ENCODE data around the gene SOCS3.
A peak's percentile ranks its signal among the peaks of the same experiment; 100 is the strongest.

DNA sequence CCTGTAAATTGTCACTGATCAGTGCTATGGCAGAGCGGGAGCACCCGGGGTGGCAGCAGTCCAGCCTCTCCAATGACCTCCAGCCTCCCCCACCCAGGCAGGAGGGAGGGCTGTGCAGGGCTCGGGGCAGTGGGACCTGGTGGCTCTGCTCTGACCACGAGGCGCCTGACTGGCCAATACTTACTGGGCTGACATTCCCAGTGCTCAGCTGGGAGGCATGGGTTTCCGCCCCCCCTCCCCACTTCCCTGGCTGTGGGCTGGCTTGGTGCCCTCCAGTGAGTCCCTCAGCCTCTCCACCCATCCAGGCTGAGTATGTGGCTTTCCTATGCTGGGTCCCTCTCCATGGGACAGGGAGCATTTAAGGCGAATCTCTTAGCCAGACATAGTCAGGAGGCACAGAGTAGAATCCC lies 2.7 kb downstream of the SOCS3 start:
- TF ChIP-seq, protein P1, sequence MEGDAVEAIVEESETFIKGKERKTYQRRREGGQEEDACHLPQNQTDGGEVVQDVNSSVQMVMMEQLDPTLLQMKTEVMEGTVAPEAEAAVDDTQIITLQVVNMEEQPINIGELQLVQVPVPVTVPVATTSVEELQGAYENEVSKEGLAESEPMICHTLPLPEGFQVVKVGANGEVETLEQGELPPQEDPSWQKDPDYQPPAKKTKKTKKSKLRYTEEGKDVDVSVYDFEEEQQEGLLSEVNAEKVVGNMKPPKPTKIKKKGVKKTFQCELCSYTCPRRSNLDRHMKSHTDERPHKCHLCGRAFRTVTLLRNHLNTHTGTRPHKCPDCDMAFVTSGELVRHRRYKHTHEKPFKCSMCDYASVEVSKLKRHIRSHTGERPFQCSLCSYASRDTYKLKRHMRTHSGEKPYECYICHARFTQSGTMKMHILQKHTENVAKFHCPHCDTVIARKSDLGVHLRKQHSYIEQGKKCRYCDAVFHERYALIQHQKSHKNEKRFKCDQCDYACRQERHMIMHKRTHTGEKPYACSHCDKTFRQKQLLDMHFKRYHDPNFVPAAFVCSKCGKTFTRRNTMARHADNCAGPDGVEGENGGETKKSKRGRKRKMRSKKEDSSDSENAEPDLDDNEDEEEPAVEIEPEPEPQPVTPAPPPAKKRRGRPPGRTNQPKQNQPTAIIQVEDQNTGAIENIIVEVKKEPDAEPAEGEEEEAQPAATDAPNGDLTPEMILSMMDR (conservative IDR thresholded peaks at IDR 0.05 in 1 of 2, IDR thresholded peaks at IDR 0.05 in 1 of 2; ENCODE audit: low read depth in 1 of 2, low read length in 2 of 2): peak in 1 of 2 donors; percentile 4
- no peak for TF ChIP-seq EZH2 (IDR thresholded peaks at IDR 0.05; ENCODE audit: low read length, missing control alignments)

Data from fibroblast of lung (primary cell).